A549 (cell line): ENCODE measurements around the gene DTX1. TPM values are rescaled to one million over a fixed set of nuclear protein-coding genes. Genes with fewer than 3 reads are reported as not detected.

Source experiments
- ATAC-seq, 2 experiments: fragments of 200-7000 bp in 1 of 2; fragments of >200 bp in 1 of 2; cut with Nextera tagmentation in 1 of 2; cut with Tn5 transposase in 1 of 2; 3 replicates each; pipeline versions ENCODE4 v1.8.0 to v1.9.1; 2018 to 2020; ENCODE audit warnings: mild to moderate bottlenecking in 1 of 2, moderate library complexity in 1 of 2
- CTCF ChIA-PET: fragments of 300-600 bp; sonication (Branson Sonifier 250); formaldehyde crosslinking; extraction: SDS; loops from one replicate; lab custom pipeline; 2021; ENCODE audit warnings: antibody characterized with exemption, inconsistent platforms; lab: Yijun Ruan, JAX
- POLR2A ChIA-PET: fragments of 350-600 bp; formaldehyde crosslinking; extraction: SDS; loops from one replicate; lab custom pipeline; 2021; ENCODE audit warnings: antibody characterized with exemption, inconsistent platforms; lab: Yijun Ruan, JAX
- DNase-seq, 2 experiments: peaks; one replicate each; pipeline versions ENCODE4 v3.0.0 to v3.0.0-alpha.2; 2011 to 2016; ENCODE audit warnings: low read depth in 1 of 2, low spot score in 1 of 2
- FAIRE-seq: peaks from 2 replicates; lab custom pipeline; 2011; peaks lifted over from hg19 to GRCh38; lab: Jason Lieb, UNC
- H3K27ac ChIP-seq, 2 experiments: fragments of >200 bp; sonication (Bioruptor Twin); formaldehyde crosslinking; 3 replicates each; pipeline ENCODE4 v1.5.1; 2016 to 2017
- H3K4me1 ChIP-seq: fragments of >200 bp; sonication (Bioruptor Twin); formaldehyde crosslinking; 3 replicates; pipeline ENCODE4 v1.6.1; 2016
- H3K4me2 ChIP-seq: fragments of >200 bp; sonication (Bioruptor Twin); formaldehyde crosslinking; 3 replicates; pipeline ENCODE4 v1.6.1; 2016
- H3K4me3 ChIP-seq: fragments of >200 bp; sonication (Bioruptor Twin); formaldehyde crosslinking; 3 replicates; pipeline ENCODE4 v1.5.1; 2016
- H3K9me3 ChIP-seq: fragments of >200 bp; sonication (Bioruptor Twin); formaldehyde crosslinking; 3 replicates; pipeline ENCODE4 v1.6.1; 2016
- BCL3 ChIP-seq: fragments of >200 bp; sonication (Bioruptor Twin); formaldehyde crosslinking; IDR thresholded peaks from 3 replicates; pipeline ENCODE4 v1.6.1; 2016
- CBX2 ChIP-seq: fragments of 200-600 bp; sonication (generic); IDR thresholded peaks from 2 replicates; pipeline ENCODE4 v1.6.1; 2016; ENCODE audit warnings: low read depth, mild to moderate bottlenecking, borderline replicate concordance
- CHD2 ChIP-seq: fragments of 150-350 bp; IDR thresholded peaks from 2 replicates; pipeline ENCODE4 v1.6.1; 2014; ENCODE audit warnings: low read length; ENCODE audit not compliant: partially characterized antibody
- FOSL2 ChIP-seq, 2 experiments: fragments of 450-650 bp in 1 of 2; fragments of >200 bp in 1 of 2; sonication (Bioruptor Twin) in 1 of 2; formaldehyde crosslinking; IDR thresholded peaks; 2 replicates each; pipeline versions ENCODE4 v1.5.0 to v1.6.1; 2016 to 2020; ENCODE audit warnings: mild to moderate bottlenecking in 1 of 2, moderate library complexity in 1 of 2
- HOXB13 ChIP-seq: fragments of 250-450 bp; sonication (Bioruptor Pico); IDR thresholded peaks from 2 replicates; pipeline ENCODE4 v1.5.0; 2020; ENCODE audit warnings: low read depth, mild to moderate bottlenecking, moderate library complexity
- JUNB ChIP-seq: fragments of >200 bp; sonication (Bioruptor Twin); formaldehyde crosslinking; IDR thresholded peaks from 2 replicates; pipeline ENCODE4 v1.6.1; 2016
- KDM1A ChIP-seq: fragments of 200-600 bp; sonication (generic); IDR thresholded peaks from 2 replicates; pipeline ENCODE4 v1.6.1; 2016; ENCODE audit warnings: low read depth, mild to moderate bottlenecking
- MAZ ChIP-seq: fragments of 150-350 bp; IDR thresholded peaks from 2 replicates; pipeline ENCODE4 v1.6.1; 2014; ENCODE audit warnings: antibody characterized with exemption, low read depth, low read length, borderline replicate concordance
- MYC ChIP-seq: IDR thresholded peaks from 2 replicates; pipeline ENCODE4 v1.6.1; 2012; ENCODE audit warnings: mild to moderate bottlenecking, inconsistent platforms, low read length, improper control_type of control experiment, borderline replicate concordance
- NPAS2 ChIP-seq: fragments of 250-450 bp; sonication (Bioruptor Pico); IDR thresholded peaks from 2 replicates; pipeline ENCODE4 v1.8.0; 2022; ENCODE audit warnings: mild to moderate bottlenecking, moderate library complexity, borderline replicate concordance
- NR3C1 ChIP-seq: fragments of >200 bp; sonication (Bioruptor Twin); formaldehyde crosslinking; IDR thresholded peaks from 3 replicates; pipeline ENCODE4 v1.6.1; 2017
- POLR2AphosphoS2 ChIP-seq: conservative IDR thresholded peaks from 2 replicates; pipeline ENCODE4 v1.6.1; 2012; ENCODE audit warnings: low read length, improper control_type of control experiment, inconsistent platforms
- RAD21 ChIP-seq, 2 experiments: fragments of >200 bp in 1 of 2; sonication (Bioruptor Twin) in 1 of 2; formaldehyde crosslinking in 1 of 2; IDR thresholded peaks in 1 of 2; conservative IDR thresholded peaks in 1 of 2; 2 replicates in 1 of 2; 3 replicates in 1 of 2; pipeline ENCODE4 v1.6.1; 2012 to 2018; ENCODE audit warnings: inconsistent platforms in 1 of 2
- RCOR1 ChIP-seq: fragments of 150-350 bp; IDR thresholded peaks from 2 replicates; pipeline ENCODE4 v1.6.1; 2014; ENCODE audit warnings: antibody characterized with exemption, low read length, low read depth
- RFX5 ChIP-seq: fragments of 450-650 bp; IDR thresholded peaks from 2 replicates; pipeline ENCODE4 v1.7.1; 2014; ENCODE audit warnings: antibody characterized with exemption, mild to moderate bottlenecking, moderate library complexity
- SMC3 ChIP-seq: fragments of >200 bp; sonication (Bioruptor Twin); formaldehyde crosslinking; IDR thresholded peaks from 3 replicates; pipeline ENCODE4 v1.6.1; 2018; ENCODE audit warnings: inconsistent platforms
- SREBF2 ChIP-seq: fragments of 450-650 bp; IDR thresholded peaks from 2 replicates; pipeline ENCODE4 v1.6.1; 2014; ENCODE audit warnings: mild to moderate bottlenecking, moderate library complexity
- TP53 ChIP-seq: fragments of 250-450 bp; sonication (Bioruptor Pico); IDR thresholded peaks from 2 replicates; pipeline ENCODE4 v1.5.0; 2021; ENCODE audit warnings: mild to moderate bottlenecking, moderate library complexity
- WGBS: methylation state at CpG from one replicate; pipeline ENCODE4 v1.1.6; 2017; ENCODE audit errors: missing lambda C conversion rate; 5-methylcytosine and 5-hydroxymethylcytosine counted together
- polyA plus RNA-seq, 4 experiments: library from polyadenylated mRNA; depleted of rRNA in 3 of 4; stranded (reverse); fragments of >200 nt; fragmentation: RNase III in 1 of 4; extraction: RNeasy Plus Mini Kit Qiagen cat#74134 plus additional on column Dnase treatment in 1 of 4; gene quantifications; 2 replicates in 3 of 4; 3 replicates in 1 of 4; pipeline ENCODE4 v1.2.3, GENCODE V29; 2011 to 2017
- TF ChIP-seq, protein P1 (sequence below): IDR thresholded peaks from 2 replicates; pipeline ENCODE4 v1.6.1; 2012; ENCODE audit warnings: low read depth, borderline replicate concordance
- TF ChIP-seq, protein P2 (sequence below): fragments of 200-600 bp; sonication (generic); IDR thresholded peaks from 2 replicates; pipeline ENCODE4 v1.6.1; 2016; ENCODE audit warnings: antibody characterized with exemption, mild to moderate bottlenecking, moderate library complexity
- TF ChIP-seq, protein P3 (sequence below): fragments of >200 bp; sonication (Bioruptor Twin); formaldehyde crosslinking; IDR thresholded peaks from 3 replicates; pipeline ENCODE4 v1.5.1; 2016

The DTX1 gene
- polyA plus RNA-seq, 2 of the 4 experiments (the other 2 are of a cell fraction): 0.28 to 0.37 TPM

GRCh38 chr12:113060336-113060960 lies 3.9 kb downstream of the DTX1 start:
- TF ChIP-seq, protein P1, sequence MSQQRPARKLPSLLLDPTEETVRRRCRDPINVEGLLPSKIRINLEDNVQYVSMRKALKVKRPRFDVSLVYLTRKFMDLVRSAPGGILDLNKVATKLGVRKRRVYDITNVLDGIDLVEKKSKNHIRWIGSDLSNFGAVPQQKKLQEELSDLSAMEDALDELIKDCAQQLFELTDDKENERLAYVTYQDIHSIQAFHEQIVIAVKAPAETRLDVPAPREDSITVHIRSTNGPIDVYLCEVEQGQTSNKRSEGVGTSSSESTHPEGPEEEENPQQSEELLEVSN: no peak
- TF ChIP-seq SREBF2 (no peak), RAD21 (conservative IDR thresholded peaks at IDR 0.05 in 1 of 2, IDR thresholded peaks at IDR 0.05 in 1 of 2) (no peak), NPAS2 (no peak), KDM1A (no peak), TP53 (no peak), POLR2AphosphoS2 (no peak), RCOR1 (no peak), CBX2 (no peak), NR3C1 (no peak), FOSL2 (IDR thresholded peaks at IDR 0.05) (no peak), FOSL2 (CRISPR knock-in tag; IDR thresholded peaks at IDR 0.05) (no peak), JUNB (no peak)
- H3K4me3 ChIP-seq: no peak overlapping the region
- H3K9me3 ChIP-seq: no peaks in the 10 kb centered on the region
- ChIA-PET CTCF (no interaction called here), POLR2A (no interaction called here)
- DNase-seq (no peak), ATAC-seq (no peak), FAIRE-seq (no peak)
- H3K4me2 ChIP-seq: no peak overlapping the region
- H3K4me1 ChIP-seq: 0 out of 3 replicates have a peak, but pooled peaks cover 6% of the 10 kb centered on the region
- no peak overlapping the region for H3K27ac ChIP-seq
- 55% methylated on average over 7 of the region's 7 CpGs for WGBS

GRCh38 chr12:113061061-113061694 lies 4.6 kb downstream of the DTX1 start:
- Histone ChIP-seq H3K9me3 (no peaks in the 10 kb centered on the region), H3K4me3 (no peak overlapping the region), H3K4me2 (no peak overlapping the region), H3K4me1 (0 out of 3 replicates have a peak, but pooled peaks cover 6% of the 10 kb centered on the region), H3K27ac (no peak overlapping the region)
- no peak for FAIRE-seq
- no peak for ATAC-seq
- no peak for DNase-seq
- WGBS: 25% methylated on average over 10 of the region's 10 CpGs
- POLR2A ChIA-PET: no interaction called here
- CTCF ChIA-PET: interaction anchor here (1.0 to 3.2 kb wide), 2 partner anchors 12 to 113 kb away, joined by 4 to 30 read pairs; no protein-coding TSS in a partner anchor
- TF ChIP-seq MAZ (no peak), RFX5 (no peak), JUNB (no peak), POLR2AphosphoS2 (no peak), BCL3 (no peak), MYC (no peak)
- TF ChIP-seq, all 56 proteins: peak for 0

DNA sequence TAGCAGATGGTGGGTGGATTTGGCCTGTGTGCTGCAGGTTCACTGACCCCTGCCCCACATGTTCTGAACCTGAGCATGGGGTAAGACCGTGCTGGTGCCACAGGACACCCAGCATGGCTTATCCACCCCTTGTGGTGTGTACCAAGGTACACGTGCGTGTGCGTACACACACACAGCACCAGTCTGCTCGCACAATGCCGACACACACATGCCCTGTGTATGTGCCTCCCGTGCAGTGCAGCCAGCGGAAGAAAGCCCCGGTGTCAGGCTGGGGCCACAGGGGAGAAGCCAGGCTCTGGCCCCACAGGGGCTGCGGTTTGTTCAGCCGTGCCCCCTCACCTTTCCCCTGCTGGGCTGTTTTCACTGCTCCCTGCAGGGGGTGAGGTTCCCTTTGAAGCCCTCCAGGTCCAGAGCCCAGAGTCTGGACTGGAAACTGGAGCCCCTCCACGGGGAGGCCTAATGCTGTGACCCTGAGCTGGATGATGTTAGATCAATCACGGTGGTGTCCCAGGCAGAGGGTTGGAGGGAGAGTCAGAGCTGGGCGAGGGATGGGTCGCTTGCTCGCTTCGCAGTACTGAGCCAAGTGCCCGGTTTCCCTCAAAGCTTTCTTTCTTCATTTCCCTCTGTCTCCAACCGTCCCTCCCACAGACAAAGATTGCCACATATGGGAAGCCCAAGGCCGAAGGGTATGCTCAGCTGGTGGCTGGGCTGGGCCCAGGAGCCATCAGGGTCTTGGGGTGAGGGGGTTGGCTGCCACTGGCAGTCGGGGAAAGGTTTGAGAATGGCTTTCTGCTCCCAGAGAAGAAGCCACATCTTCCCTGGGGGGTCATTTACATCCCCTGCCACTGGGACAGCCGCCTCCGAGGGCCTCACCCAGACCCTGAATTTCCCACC lies 6.2 kb downstream of the DTX1 start:
- Histone ChIP-seq H3K27ac (no peak overlapping the region), H3K4me3 (no peak overlapping the region), H3K4me2 (no peak overlapping the region), H3K4me1 (no peaks in the 10 kb centered on the region), H3K9me3 (no peaks in the 10 kb centered on the region)
- WGBS: 62% methylated on average over 20 of the region's 23 CpGs
- POLR2A ChIA-PET: no interaction called here
- DNase-seq (no peak), FAIRE-seq (no peak), ATAC-seq (no peak; a peak in 1 of 6 replicates)
- CTCF ChIA-PET: interaction anchor here (0.6 to 3.2 kb wide), 9 partner anchors 12 to 135 kb away, joined by 3 to 30 read pairs (median 4); no protein-coding TSS in a partner anchor
- TF ChIP-seq CHD2 (no peak), CBX2 (no peak), SMC3 (no peak), BCL3 (no peak), HOXB13 (CRISPR knock-in tag) (no peak)
- TF ChIP-seq, protein P2, sequence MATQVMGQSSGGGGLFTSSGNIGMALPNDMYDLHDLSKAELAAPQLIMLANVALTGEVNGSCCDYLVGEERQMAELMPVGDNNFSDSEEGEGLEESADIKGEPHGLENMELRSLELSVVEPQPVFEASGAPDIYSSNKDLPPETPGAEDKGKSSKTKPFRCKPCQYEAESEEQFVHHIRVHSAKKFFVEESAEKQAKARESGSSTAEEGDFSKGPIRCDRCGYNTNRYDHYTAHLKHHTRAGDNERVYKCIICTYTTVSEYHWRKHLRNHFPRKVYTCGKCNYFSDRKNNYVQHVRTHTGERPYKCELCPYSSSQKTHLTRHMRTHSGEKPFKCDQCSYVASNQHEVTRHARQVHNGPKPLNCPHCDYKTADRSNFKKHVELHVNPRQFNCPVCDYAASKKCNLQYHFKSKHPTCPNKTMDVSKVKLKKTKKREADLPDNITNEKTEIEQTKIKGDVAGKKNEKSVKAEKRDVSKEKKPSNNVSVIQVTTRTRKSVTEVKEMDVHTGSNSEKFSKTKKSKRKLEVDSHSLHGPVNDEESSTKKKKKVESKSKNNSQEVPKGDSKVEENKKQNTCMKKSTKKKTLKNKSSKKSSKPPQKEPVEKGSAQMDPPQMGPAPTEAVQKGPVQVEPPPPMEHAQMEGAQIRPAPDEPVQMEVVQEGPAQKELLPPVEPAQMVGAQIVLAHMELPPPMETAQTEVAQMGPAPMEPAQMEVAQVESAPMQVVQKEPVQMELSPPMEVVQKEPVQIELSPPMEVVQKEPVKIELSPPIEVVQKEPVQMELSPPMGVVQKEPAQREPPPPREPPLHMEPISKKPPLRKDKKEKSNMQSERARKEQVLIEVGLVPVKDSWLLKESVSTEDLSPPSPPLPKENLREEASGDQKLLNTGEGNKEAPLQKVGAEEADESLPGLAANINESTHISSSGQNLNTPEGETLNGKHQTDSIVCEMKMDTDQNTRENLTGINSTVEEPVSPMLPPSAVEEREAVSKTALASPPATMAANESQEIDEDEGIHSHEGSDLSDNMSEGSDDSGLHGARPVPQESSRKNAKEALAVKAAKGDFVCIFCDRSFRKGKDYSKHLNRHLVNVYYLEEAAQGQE: no peak
- TF ChIP-seq, protein P3, sequence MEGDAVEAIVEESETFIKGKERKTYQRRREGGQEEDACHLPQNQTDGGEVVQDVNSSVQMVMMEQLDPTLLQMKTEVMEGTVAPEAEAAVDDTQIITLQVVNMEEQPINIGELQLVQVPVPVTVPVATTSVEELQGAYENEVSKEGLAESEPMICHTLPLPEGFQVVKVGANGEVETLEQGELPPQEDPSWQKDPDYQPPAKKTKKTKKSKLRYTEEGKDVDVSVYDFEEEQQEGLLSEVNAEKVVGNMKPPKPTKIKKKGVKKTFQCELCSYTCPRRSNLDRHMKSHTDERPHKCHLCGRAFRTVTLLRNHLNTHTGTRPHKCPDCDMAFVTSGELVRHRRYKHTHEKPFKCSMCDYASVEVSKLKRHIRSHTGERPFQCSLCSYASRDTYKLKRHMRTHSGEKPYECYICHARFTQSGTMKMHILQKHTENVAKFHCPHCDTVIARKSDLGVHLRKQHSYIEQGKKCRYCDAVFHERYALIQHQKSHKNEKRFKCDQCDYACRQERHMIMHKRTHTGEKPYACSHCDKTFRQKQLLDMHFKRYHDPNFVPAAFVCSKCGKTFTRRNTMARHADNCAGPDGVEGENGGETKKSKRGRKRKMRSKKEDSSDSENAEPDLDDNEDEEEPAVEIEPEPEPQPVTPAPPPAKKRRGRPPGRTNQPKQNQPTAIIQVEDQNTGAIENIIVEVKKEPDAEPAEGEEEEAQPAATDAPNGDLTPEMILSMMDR: no peak
